CD4-positive, alpha-beta T cell treated with Interleukin-2 at 100 ng/mL for 4 hours (primary cell): ENCODE results near the gene SHOX.
"Not testable (repeated sequence)": the region's sequence is repeated elsewhere in the genome, so short reads cannot be mapped to it uniquely, and the experiment has no call there.

Experiments
- DNase-seq: peaks from one replicate; pipeline ENCODE4 v3.0.0-alpha.2; 2020; ENCODE audit warnings: low spot score

SHOX gene

DNA sequence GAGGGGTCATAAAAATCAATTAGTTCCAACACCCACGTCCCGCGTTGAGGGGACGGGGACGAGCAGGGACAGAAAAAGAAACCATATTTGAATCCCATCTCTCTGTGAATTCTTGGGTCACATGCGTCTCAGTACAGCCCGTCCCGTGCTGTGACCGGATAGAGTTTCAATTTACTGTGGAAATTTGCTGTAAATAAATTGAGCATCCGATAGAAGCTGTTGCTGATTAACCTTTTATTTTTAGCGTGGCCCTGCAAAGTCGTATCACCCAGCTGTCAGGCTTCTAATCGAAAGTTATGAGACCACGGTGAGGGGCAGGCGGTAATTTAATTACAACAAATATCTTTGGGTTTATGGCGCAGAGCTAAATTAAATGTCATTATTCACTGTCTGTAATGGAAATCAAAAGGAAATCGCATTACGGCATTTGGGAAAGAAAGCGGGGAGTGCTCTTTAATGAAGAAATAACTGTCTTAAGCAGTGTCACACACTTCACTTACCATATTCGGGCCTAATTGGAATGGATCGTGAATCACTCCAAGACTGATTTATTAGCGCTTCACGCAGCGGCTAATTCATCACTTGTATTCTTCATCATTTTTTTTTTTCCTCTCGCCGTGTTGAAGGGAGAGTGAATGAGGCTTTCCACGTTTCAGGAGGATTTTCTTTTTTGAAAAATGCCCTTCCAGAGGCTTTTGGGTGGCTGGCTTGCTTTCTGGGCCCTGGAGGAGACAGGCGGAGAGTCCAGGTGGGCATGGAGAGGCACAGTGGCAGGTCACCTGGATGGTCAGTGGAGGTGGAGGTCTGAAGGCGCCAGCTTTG, 7.3 kb downstream of the SHOX start:
- DNase-seq = no peak

DNA sequence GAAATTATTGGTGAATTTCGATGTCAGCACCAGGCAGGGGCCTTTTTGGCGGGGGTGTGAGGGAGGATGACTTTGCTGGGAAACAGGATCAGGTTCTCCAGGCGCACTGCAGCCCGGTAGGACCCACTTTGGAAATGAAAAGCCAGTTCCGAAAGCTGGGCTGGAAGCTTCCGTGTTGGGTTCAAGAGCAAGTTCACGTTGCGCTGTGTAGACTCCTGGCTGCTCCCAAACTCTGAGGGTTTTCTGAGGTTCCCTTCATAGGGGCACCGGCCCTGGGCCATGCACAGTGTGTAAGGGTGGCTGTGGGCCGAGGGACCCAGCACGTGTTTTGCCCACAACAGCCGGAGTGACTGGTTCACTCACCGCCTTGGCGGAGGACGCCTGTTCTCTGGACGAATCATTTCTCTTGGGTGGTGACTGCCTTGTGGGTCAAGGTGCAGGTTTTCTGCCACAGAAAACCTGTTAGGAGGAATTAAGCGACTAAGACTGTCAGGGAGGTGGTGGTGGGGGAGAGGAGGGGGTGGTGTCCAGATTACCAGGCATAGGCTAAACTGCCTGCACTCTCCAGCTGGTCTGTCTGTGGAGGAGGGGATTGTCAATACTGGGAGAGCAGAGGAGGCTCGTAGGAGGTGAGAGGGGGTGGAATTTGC, 8.0 kb downstream of the SHOX start:
- no peak for DNase-seq

DNA sequence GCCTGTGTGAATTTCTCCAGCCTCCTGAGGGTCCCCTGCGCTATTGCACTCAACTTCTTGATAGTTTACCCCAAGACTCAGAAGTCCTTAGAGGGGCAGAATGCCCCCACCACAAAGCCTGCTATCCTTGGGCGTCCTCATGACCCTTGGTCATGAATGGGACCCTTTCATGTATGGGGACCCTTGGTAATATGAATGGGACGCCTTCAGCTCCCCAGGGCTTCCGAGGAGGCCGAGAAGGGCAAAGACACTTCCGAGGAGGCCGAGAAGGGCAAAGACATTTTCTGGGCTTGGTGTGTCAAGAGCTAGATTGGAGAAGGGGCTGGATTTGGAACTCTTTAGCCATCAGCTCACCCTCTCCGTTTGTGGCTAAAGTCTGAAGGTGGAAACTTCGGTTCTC, 8.6 kb downstream of the SHOX start:
- no peak for DNase-seq

DNA sequence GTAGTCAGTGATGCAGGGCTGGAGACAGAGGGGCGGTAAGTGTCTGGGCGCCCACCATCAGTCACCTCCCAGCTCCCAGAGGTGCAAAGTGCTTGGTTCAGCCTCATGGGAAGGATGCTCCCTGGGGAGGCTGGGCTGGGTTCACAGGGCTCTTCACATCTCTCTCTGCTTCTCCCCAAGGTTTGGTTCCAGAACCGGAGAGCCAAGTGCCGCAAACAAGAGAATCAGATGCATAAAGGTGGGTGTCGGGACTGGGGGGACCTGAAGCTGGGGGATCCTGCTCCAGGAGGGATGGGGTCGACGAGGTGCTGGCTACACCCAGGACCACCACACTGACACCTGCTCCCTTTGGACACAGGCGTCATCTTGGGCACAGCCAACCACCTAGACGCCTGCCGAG, 10.1 kb downstream of the SHOX start:
- no peak for DNase-seq

DNA sequence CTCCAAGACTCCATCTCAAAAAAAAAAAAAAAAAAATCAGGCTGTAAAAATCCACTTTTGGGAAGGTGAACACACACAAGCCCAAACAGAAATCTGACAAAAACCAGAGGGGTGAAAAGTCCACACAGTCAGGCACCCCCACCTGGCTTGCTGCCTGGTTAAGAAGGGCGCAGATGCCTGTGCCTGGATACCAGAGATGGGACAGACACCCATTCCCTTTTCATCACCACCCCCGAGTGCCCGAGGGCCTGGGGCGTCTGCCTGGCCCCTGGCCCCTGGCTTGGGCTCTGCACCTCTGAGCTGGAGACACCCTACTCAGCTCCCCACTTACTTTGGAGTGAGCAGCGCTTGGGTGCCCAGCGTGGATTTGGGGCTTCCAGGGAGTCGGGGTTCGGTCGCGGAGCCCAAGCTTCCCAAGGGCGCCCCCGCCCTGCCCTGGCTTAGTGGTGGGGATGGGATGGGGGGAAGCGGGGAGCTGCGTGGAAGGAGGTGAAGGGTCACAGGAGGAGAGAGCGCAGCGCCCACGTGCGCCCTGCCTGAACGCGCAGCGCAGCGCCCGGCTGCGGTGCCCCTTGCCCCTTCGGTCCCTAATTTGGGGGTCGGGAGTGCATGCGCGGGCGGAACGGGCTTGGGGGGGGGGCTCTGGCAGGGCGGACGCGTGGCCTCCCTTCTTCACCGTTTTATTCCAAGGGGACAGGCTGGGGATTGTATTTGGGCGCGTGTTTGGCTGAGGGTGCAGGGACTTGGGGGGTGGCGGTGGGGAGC, 11.3 kb downstream of the SHOX start:
- no peak for DNase-seq

DNA sequence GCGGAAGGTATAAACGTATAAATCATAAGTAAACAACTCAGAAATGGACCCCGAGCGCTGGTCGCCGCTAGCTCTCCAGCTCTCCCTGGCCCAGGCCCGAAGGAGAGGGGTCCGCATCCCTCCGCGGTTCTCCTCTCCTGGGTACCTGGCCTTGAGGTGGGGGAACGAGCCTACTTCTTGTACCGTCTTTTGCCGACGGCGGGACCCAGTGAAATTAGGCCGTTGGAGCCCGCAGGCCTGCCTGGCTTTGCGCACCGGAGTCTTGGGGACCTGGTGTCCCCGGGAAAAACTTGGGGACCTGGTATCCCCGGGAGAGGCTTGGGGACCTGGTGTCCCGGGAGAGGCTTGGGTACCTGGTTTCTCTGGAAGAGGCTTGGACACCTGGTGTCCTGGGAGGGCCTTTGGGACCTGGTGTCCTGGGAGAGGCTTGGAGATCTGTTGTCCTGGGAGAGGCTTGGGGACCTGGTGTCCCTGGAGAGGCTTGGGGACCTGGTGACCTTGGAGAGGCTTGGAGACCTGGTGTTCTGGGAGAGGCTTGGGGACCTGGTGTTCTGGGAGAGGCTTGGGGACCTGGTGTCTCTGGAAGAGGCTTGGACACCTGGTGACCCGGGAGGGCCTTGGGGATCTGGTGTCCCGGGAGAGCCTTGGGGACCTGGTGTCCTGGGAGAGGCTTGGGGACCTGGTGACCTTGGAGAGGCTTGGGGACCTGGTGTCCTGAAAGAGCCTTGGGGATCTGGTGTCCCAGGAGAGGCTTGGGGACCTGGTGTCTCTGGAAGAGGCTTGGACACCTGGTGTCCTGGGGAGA, 12.0 kb downstream of the SHOX start:
- no peak for DNase-seq

DNA sequence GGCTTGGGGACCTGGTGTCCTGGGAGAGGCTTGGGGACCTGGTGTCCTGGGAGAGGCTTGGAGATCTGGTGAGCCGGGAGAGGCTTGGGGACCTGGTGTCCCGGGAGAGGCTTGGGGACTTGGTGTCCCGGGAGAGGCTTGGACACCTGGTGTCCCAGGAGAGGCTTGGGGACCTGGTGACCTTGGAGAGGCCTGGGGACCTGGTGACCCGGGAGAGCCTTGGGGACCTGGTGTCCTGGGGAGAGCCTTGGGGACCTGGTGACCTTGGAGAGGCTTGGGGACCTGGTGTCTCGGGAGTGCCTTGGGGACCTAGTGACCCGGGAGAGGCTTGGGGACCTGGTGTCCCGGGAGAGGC, 12.6 kb downstream of the SHOX start:
- no peak for DNase-seq

DNA sequence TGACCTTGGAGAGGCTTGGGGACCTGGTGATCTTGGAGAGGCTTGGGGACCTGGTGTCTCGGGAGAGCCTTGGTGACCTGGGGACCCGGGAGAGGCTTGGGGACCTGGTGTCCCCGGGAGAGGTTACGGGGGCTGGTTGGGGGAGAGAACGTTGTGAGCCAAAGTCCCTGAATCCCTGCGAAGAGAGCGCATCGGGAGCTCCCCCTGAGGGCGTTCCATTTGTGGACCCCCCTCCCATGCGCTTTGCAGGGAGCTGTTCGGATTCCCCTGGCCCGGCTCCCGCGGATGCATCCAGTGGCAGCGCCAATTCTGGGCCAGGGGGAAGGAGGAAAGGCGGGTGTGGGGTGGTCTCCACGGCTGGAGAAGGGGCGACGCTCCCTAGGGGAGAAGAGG, 13.3 kb downstream of the SHOX start:
- no peak for DNase-seq

DNA sequence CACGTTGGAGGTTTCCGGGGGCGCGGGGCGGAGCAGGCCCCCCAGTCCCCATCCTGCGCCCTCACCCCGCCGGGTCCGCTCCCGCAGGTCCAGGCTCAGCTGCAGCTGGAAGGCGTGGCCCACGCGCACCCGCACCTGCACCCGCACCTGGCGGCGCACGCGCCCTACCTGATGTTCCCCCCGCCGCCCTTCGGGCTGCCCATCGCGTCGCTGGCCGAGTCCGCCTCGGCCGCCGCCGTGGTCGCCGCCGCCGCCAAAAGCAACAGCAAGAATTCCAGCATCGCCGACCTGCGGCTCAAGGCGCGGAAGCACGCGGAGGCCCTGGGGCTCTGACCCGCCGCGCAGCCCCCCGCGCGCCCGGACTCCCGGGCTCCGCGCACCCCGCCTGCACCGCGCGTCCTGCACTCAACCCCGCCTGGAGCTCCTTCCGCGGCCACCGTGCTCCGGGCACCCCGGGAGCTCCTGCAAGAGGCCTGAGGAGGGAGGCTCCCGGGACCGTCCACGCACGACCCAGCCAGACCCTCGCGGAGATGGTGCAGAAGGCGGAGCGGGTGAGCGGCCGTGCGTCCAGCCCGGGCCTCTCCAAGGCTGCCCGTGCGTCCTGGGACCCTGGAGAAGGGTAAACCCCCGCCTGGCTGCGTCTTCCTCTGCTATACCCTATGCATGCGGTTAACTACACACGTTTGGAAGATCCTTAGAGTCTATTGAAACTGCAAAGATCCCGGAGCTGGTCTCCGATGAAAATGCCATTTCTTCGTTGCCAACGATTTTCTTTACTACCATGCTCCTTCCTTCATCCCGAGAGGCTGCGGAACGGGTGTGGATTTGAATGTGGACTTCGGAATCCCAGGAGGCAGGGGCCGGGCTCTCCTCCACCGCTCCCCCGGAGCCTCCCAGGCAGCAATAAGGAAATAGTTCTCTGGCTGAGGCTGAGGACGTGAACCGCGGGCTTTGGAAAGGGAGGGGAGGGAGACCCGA, 14.0 kb downstream of the SHOX start:
- DNase-seq = no peak

DNA sequence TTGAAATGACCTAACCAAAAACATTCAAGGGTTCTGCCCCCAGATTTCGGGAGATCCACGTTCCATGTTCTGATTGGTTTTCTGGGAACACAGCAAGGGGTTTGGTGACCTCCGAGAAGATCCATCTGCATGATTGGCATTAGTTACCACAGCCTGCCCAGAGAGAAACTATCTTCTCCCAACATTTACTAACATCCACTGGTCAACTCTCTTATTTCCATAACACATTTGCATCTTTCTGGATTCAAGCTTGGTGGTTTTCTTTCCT, 15.6 kb downstream of the SHOX start:
- no peak for DNase-seq

DNA sequence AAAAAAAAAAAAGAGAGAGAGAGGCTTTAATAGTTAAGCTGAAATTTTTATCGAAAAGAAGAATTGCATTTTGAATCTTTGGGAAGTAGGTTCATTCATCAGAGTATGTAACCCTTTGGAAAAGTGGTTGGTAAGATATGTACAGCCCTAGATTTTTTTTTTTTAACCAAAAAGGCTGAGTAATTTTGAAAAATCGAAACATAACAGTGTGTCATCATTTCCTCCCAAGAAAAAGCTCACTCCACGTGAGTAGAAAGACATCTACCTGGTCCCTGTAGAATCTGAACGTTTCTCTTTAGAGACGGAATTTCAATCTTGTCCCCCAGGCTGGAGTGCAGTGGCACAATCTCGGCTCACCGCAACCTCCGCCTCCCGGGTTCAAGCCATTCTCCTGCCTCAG, 16.2 kb downstream of the SHOX start:
- DNase-seq = no peak

DNA sequence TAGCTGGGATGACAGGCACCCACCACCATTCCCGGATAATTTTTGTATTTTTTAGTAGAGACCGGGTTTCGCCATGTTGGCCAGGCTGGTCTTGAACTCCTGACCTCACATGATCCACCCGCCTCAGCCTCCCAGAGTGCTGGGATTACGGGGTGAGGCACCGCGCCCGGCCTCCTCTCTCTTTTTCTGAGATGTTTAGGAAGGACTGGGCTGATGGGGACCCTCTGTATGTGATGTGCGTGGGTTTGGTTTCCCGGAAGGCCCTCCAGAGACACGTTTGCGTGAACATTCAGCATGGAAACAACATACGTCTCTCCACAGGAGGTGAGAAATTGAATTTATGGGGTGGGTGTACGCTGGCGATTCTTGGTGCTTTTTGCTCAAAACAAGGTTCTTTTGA, 18.6 kb downstream of the SHOX start:
- DNase-seq = no peak

DNA sequence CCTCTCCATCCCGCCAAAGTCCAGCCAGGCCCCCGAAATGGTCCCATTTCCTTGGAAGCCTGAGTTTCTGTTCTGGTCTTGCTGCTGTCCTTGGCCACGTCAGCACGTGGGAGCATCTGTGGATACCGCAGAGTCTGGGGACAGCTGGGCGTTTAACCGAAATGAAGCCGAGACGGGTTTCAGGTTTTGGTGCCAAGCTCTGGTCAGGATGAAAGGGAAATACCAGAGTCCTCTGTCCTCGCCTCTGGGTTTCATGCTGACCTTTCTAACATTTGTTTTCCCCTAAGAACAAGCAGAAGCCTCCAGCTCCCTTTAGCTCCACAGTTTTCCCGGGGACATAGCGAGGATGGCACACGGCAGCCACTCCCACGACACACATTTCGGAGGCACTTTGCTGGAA, 19.7 kb downstream of the SHOX start:
- DNase-seq = no peak

DNA sequence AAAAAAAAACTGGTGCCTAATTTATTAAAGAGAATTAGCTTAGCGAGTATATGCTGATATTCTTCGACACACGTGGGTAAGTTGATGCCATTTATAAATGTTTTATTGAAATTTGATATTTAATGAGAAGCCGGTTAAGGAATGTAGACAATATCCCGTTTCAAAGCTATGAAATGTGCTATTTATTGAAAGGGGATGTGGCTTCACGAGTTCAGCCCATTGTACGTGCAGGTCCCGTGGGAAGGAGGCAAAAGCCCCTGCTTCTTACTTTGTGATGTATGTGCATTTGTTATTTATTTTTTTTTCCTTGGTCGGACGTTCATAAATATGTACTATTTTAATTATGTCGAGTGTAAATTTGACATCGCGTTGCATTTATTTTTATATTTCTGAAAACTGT, 20.2 kb downstream of the SHOX start:
- no peak for DNase-seq

DNA sequence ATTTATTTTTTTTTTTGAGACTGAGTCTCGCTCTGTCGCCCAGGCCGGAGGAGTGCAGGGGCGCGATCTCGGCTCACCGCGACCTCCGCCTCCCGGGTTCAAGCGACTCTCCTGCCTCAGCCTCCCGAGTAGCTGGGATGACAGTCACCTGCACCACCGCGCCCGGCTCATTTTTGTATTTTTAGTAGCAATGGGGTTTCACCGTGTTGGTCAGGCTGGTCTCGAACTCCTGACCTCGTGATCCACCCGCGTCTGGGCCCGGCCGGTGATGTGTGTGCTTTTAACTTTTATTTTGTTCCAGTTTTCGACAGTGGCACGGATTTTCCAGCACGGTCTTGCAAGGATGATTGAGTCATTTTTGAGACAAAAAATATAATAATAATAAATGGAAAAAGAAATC, 21.3 kb downstream of the SHOX start:
- not testable (repeated sequence) for DNase-seq

DNA sequence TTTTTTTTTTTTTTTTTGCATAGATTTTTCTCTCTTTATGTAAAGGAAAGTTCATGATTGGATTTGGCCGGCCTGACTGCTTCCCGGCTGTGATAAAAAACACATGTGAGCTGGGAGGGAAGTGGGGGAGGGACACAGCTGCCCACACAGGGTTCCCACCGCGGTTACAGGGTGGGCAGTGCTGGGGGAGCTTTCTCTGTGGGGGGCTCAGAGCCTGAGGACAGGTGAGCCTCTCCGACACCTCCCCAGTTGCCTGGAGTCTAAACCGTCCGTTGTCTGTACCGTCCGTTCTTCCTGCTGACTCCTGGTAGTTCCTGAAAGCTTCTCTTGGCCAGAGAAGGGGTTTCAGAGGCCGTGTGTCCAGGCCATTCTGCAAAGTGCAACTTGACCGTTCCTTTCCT, 21.8 kb downstream of the SHOX start:
- no peak for DNase-seq

DNA sequence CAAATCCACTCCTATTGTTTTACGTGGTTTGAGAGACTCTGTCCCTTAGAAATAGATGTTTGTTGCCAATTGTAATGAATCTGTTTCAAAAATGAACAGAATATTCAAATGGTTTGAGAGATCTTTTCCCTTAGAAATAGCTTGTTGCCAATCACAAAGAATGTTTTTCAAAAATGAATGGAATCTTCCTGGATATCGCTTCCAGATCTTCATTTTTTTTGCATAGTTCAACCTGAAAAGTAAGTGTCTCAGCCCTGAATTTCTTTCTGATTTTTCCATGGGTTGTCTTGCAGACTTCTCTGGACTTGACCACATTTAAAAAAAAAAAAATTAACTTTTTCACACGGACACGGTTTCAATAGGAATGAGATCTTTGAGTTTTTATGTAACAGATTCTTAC, 22.7 kb downstream of the SHOX start:
- DNase-seq = no peak

DNA sequence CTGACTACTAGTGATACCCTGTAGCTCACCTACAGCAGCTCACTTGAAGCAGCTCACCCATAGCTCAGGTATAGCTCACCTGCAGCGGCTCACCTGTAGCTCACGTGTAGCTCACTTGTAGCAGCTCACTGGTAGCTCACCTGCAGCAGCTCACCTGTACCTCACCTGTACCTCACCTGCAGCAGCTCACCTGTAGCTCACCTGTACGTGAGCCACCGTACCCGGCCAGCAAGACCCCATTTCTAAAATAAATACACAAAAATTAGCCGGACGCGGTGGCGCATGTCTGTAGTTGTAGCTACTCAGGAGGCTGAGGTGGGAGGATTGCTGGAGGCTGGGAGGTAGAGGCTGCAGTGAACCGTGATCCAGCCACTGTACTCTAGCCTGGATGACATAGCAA, 30.6 kb downstream of the SHOX start:
- DNase-seq = no peak

DNA sequence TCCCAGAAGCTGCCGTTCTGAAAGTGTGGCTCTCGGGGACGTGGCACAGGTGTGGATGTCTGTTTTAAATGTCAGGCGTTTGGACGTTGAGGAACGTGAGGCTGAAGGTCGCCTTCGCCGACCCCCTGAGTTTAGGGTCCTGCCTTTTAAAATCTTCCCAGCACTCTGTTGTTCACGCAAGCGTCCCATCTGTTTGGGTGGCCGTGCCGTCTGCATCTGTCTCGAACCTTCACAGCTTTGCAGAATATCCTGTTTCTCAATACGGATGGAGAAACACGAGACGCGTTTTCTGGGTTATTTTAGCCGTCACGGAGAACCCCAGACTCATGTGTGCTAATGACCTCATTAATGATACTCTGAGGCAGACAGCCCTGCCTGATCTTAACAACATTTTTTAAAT, 31.5 kb downstream of the SHOX start:
- DNase-seq = no peak

DNA sequence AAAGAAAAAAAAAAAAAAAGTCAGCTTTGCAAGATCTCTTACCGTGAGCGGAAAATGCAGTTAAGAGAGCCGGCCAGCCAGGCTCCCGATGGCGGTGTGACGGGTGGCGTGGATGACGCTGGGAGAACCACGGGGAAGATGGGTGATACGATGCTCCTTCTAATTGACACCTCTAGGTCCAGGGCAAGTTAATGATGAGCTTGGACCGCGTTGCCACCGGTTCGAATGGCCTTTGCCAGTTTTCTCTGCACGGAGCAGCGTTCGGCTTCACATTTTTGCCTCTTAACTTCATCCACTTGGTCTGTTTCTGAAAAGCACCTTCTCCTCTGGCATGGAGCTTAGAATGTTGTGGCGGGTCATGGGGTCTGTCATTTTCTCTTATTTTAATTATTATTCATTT, 33.2 kb downstream of the SHOX start:
- DNase-seq = no peak
